ENCODE results near the gene HECW1.
A peak's percentile ranks its signal among the peaks of the same experiment; 100 is the strongest.
"Not testable (repeated sequence)": the region's sequence is repeated elsewhere in the genome, so short reads cannot be mapped to it uniquely, and the experiment has no call there.

Gene HECW1

DNA sequence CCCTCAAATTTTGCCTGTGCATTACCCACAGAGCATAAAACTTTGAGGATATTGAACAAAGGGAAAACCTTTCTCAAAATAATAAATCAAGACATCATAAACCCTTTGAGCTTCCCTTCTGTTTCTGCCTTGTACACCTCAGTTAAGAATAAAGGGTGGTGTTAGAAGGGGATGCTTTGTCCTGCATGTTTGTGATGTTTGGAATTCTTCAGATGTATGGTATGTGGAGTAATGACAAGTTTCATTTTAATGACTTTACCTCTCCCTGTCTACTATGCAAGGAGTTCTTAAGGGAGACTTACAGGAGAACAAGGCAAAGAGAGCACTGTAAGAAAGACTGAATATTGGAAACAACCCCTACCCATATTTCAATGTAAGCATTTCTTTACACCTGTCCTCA is 99.2 kb downstream of the HECW1 start:
- no peak for DNase-seq

DNA sequence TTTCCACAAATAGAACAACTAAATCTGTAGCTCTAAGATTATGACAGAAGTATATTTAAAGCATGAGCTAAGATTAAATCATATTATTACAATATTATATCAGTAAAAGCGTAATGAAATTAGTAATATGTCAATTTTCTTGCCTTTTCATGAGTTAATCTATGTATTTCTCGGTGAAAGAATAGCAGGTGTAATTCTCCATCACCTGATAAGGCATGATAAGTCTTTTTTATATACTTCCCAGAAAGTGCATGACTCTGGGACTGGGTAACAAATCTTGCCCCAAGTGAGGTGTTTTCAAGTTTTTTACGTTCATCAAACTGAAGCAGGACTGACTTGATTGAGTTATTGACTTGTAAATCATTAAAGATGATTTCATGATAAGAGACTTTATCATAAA is 100.5 kb downstream of the HECW1 start:
- DNase-seq, result no peak

DNA sequence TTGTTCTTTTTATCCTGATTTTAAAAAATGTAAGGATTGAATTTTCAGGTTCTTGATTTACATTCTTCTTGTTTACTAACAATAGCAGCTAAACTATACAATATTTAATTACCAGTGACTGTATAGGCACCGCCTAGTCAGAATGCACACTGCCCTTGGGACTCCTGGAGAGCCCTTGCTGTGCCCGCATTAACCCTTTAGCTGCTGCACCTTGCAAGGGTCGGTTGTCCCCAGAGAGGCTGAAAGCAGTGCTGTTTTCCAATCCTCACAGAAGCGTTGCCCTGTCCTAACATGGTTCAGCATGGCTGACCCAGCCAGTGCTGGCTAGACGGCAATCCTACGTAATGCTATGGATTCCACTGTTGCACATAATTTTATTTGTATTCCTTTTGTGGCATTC is 102.6 kb downstream of the HECW1 start:
- no peak for DNase-seq

DNA sequence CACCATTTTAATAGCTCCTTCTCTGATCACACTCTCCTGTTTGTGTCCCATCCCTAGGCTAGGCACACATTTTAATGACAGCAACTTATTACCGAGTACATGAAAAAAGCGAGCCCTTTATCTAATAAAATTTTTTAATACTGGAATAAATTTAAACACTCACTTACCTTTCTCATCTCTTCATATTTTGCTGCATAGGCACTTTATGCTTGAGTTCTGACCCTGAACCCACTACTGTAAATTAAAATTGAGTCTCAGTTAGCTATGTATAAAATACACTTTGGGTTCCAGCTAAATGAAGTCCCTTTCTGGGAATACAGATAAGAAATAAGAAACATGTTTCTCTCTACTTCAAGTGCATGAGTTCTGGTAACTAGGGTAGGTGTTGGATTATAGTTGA is 104.6 kb downstream of the HECW1 start:
- no peak for DNase-seq

DNA sequence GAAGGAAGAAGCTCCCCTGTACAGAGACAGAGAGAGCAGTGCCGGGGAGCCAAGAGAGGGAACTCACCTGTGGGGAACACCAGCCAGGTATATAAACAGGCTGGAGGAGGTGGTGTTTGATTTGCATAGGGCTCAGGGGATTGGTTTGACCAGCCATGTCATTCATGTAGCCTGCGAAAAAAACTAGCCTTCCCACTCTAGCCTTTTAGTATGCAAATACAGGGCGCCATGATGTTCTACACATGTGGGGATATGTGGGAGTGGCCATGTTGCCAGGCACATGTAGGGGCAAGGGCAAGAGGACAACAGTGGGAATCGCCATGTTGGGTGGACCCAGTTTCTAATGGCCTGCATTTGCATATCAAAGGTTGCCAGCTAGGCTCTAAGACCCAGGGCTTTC is 106.5 kb downstream of the HECW1 start:
- DNase-seq, result not testable (repeated sequence)

DNA sequence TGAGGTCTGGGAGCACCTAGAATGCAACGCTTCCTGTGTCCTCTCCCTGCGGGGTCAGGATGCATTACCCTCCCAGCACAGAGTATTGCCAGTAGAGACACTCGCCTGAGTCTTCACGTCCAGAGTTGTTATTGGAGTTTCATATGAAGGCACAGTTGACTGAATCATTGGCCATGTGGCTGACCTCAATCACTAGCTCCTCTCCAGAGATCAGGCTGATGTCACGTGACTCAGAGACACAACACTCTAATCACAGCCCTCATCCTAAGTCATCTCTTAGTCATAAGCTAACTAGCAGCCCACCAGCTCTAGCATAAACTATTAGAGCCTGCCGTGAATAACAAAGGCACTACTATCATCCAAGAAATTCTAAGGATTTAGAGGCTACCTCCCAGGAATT is 107.8 kb downstream of the HECW1 start:
- DNase-seq, result peak; percentile 53

DNA sequence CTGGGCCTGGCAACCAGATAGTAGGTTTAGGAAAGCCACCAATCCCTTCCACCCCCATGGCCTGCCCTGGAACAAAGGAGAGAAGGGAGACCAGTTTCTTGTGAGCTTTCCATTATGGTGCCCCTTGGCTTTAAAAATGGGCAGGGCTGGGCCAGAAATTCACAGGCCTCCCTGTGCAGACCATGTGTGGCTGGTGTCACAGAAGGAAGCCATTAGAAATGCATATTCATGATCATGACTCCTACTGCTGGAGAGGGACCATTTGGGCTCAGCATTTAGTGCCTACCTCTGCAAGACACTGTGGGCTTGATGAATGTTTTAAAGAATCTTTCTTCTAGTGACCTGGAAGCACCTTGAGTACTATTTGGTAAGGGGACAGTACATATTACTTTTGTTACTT is 108.3 kb downstream of the HECW1 start:
- DNase-seq, result no peak

DNA sequence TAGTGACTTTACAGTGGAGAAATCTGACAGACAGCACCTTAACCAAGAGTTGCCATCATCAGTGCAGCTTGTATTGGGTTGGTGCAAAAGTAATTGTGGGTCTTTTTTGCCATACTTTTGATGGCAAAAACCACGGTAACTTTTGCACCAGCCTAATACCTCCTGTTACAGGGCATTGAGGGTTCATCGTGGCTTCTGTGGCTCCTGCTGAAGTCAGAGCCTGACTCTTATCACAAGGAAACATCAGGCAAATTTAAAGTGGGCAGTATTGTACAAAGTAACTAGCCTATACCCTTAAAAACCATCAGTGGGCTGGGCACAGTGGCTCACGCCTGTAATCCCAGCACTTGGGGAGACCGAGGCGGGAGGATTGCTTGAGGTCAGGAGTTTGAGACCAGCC is 117.4 kb downstream of the HECW1 start:
- no peak for DNase-seq

DNA sequence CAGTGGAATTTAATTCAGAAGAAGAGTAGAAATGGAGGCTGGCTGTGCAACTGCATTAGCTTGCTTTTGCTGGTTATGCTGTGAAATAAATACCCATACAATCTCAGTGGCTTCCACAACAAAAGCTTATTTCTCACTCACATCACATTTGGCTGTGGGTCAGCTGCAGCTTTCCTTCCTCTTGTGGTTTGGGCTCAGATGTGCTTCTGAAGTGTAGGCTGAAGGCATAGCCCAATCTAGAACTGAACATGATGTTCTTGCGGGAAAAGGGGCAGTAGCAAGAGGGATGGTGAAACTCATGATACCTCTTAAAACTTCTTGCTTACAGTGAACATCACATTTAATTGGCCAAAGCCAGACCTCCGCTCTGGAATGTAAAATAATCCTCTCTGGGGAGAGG is 119.9 kb downstream of the HECW1 start:
- DNase-seq, result no peak

DNA sequence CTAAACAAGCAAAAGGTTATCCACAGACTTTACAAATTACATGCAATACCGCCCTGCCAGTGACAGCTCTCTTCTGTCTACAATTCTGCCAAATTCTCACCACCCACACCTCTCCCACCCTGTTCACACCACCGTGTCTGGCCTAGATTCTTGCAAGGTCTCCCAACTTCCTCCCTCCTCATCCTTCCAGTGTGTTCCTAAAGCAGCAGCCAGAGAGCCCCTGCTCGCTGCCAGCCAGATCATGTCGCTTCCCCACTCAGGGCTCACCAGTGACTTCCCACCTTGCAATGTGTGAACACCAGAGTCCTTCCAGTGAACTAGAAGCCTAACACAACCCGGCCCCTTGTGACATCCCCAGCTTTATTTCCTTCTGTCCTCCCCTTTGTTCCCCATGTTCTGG is 121.6 kb downstream of the HECW1 start:
- DNase-seq, result no peak

DNA sequence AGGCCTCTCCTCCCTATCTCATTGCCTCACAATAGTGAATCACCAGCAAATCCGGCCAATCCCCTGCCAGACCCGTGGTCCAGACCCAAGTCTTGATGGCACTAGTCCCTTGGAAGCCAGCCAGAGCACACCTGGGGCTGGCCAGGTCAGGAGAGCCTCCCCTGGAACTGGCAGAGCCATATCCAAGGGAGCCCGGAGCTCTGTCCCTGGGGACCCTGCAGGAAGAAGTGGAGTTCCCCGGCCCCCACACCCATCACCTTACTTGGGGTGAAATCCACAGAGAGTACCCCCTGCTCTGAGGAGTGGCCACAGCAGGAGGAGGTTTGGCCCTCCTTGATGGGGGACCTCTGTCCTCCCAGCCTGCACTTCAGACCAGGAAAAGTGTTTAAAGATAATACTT is 122.5 kb downstream of the HECW1 start:
- DNase-seq, result no peak

DNA sequence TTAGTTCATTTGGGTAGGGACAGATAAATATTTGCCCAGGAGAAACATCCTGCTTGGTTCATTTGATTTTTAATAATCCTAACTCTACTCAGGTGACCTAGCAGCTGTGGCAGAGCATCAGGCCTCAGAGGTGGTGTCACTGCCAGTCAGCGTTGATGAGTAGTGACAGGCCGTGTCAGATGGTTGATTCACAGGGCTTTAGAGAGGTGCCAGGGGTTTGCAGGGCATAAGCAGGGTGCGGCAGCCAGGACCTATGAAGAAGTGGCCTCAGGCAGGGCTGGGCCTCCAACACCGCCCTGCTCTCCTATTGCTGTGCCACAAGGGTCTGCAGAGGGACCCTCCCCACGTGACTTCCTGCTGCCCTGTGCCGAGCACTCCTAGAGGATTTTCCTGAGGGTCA is 128.1 kb downstream of the HECW1 start:
- DNase-seq, result no peak

DNA sequence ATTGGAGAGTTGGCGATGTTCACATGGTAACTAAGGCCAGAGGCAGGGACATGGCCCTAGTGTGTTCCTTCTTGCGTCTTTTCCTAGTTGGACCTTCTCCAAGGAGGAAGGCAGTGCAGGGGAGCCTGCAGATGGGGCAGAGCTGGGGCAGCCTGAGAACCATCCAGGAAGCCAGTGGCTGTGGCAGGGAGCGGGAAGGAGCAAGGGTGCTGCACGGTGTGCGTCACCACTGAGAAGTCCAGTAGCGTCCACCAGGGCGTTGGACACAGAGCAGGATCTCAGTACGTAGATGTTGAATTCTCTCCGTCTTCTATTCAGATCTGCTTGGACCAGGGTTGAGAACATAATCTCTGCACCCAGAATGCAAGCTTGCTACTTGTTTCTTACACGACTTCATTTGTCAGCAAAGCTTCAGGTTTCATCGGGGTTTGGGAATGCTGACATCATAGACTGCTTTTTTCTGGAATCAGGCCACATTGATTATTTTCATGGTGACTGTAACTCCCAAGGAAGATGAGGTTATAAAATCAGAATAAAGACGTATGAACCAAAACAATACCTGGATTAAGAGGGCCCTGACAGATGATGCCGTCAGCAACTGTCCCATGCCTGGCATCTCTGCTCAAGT is 130.3 kb downstream of the HECW1 start:
- no peak for DNase-seq

DNA sequence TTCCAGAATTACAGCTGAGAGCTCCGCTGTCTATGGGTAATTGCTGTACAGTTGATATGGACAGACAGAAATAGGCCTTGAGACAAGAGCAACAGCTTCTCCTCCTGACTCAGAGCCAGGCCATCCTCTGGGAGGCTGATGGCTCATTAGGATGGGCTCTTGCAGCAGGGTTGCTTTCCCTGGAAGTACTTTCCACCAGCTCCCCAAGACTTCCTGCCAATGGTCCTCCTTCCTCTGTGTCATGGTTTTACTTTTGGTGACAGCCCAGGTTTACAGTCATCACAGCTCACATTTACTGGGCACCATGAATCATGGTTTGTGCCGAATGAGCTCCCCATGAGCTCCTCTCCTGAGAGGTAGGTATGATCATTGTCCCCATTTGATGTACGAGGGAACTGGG is 131.8 kb downstream of the HECW1 start:
- DNase-seq, result no peak

DNA sequence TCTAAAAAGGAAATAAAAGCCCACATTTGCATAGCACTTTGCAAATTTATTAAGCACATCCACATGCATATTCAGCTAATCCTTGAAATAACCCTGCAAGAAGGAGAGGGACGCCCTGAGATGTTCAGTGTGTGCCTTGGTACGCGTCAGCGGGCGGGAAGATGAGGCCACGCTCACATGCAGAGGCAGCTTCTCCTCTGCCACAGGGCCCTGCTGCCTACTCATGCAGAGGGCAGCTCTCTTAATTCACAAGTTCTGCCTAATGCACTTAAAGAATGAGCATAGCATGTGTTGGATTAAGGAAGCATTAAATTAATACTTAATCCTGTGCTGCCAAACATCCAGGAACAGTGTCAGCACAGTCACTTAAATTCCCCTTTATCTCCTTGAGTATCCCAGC is 132.3 kb downstream of the HECW1 start:
- DNase-seq, result no peak

DNA sequence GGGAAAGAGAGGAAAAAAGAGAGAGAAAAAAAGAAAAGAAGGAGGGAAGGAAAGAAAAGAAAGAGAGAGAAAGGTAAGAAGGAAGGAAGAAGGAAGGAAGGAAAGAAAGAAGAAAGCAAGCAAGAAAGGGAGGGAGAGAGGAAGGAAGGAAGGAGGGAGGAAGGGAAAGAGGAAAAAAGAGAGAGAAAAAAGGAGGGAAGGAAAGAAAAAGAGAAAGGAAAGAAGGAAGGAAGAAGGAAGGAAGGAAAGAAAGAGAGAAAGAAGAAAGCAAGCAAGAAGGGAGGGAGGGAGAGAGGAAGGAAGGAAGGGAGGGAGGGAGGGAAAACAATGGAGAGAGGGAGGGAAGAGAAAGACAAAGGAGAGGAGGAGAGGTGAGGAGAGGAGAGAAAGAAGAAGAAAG is 135.3 kb downstream of the HECW1 start:
- no peak for DNase-seq

DNA sequence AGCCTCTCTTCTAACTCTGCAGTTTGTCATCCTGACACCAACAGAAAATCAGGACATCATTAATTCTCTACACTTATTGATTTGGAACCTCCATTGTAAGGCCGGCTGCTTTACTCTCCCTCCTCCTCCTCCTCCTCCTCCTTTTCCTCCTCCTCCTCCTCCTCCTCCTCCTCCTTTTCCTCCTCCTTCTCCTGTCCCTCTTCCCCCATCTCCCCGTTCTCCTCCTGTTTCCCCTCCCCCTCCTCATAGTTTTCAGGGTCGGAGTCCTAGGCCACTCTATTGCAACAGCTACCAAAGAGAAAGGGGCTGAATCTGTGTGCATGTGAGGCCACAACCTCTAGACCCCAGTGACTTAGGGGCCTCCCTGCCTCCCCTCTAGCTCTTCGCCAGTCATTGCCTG is 136.1 kb downstream of the HECW1 start:
- DNase-seq, result no peak

DNA sequence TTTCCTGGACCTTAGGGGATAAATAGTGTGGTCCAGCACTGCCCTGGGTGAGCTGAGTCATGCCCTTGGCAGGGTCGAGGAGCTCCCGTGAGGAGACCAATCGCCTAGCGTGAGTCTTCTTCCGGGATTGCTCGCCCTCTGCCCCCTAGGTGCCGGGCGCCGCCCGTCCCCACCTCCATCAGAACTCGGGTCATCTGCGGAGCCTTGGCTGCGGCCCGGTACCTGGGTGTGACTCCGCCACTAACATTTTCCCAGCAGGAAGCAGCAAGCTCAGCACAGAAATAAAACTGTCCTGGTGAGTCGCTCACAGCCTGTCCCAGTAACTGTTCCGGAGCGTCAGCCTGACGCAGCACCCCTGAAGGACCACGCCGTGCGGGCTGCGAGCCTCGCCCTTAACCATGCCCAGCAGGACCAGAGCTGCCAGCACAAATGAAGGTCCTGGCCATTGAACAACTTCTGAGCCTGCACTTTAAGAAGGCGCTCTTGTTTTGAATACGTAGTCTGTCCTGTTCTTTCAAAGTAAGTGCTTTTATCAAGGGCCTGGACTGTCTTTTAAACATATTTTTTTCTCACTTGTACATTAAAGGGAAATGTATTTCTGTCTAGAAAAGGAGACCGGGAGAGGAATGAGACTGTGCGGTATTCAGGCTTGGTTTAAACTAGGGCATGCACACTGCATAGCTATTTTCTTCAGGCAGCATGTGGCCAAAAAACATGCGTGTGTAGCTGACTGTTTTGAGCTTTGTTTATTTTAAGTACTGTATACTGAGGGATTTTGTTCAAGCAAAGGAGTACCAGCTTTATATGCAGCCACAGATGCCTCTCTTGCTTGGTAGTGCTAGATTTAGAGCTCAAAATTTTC is 136.7 kb downstream of the HECW1 start:
- DNase-seq, result peak; percentile 79

DNA sequence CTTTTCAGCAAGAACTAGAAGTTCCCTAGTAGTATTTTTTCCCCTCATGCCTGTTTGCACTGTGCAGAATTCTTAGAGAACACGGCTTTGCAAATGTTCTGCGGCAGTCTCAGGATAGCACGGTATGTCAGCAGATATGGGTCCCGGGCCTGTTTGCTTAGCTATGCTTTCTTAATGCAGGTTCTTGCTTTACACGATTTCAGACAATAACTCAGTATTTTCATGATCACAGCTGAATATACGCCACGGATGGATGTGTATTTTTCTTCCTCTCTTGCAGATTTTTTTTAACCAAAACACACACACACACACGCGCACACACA is 137.3 kb downstream of the HECW1 start:
- DNase-seq, result no peak

DNA sequence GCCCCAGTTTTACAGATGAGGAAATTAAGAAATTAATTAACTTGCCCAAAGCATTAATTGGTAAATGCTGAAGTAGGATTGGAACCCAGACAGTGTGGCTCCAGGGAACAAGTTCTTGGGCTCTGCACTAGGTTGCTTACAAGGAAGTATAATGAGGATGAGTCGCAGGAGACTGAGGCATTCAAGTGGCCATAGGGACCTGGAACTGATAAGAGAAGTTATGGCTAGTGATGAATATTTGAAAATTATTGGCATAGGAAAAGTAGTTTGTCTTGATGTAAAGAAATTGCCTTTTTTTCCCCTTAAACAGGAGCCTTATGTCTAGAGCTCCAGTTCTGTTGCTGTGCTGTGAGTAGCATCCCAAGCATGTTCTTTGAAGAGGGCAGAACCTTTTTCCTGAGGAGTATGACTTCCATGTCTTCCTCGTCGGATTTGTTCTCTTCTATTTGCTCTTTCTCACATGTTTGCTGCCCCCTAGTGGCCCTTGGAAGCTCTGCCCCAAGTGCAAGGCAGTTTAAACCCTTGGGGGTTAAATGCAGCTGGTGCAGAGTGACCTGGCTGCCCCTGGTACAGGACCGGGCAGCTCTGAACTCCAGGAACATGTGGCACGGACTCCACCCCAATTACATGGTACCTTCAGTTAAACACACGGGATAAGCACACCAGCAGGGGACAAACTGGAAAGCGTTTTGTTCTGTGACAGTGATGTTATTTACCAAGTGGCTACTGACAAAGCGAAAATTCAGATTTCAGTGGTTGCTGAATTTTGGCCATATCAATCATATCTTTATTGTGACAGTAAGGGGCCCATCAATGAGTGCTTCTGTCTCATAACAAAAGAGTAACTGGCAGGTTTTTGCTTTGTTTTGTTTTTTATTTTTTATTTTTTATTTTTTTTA is 148.8 kb downstream of the HECW1 start:
- DNase-seq, result peak; percentile 58

DNA sequence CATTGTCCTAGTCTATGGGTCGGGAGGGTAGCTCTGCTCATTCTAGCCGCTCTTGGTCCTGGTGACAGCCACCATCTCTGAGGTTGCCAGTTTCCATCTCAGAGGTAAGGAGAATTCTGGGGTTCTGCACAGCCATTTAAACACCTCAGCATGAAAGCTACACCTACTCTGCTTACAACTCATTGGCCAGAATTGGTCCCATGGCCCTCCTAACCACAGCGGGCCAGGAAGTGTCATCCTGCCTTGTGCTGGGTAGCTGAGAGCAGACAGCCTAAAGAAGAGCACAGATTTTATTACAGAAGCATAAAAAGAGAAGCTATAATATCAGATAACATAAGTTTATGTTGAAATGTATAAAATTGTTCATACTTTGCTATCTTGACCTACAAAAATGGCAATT is 152.7 kb downstream of the HECW1 start:
- no peak for DNase-seq

DNA sequence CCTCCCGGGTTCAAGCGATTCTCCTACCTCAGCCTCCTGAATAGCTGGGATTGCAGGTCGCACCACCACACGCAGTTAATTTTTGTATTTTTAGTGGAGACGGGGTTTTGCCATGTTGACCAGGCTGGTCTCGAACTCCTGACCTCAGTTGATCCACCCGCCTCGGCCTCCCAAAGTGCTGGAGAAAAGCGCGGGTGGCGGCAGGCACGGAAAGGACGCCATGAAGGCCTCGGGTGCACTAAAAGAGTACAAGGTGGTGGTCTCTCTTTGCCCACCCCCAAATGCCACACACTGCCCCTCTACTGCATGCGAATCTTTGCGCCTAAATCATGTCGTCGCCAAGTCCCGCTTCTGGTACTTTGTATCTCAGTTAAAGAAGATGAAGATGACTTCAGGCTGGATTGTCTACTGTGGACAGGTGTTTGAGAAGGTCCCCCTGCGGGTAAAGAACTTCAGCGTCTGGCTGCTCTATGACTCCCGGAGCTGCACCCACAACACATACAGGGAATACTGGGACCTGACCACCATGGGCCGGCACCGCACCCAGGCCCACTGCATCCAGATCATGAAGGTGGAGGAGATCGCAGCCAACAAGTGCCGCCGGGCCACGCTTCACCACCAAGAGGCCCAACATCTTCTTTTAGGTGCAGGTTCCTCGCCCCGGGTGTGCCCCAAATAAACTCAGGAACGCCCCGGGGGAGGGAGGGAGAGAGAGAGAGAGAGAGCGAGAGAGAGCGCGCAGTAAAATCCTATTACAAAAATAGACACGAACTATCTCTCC is 161.7 kb downstream of the HECW1 start:
- no peak for DNase-seq

DNA sequence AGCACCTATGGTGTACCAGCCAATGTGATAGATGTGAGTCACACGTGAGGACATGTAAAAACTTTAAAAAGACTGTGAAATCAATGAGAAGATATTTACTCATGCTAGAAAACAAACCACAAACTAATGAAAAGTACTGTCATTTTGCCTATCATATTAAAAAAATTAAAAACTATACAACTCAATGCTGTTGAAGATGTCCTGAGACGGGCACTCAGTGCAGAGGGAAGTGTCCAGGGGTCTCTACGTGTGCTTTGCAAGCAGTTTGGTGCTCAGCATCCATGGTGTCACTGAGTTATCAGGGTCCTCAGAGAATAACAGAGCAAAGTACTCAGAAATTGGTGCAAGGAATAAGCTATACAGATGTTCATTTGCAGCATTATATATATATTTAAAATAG is 162.3 kb downstream of the HECW1 start:
- no peak for DNase-seq
